ENCODE measurements around the gene TRPM7. TPM values are rescaled to one million over a fixed set of nuclear protein-coding genes. Genes with fewer than 3 reads are reported as not detected.

The TRPM7 gene
- total and polyA plus RNA-seq, 2 of the 13 experiments (the other 11 are each of a cell fraction or from before 2014, with no cell fraction given) = 11.0 to 36.0 TPM

GRCh38 chr15:50718700-50719125 lies 32.1 kb upstream of the TRPM7 start (continued):
- no peak for TF ChIP-seq ZNF446 (CRISPR knock-in tag; IDR thresholded peaks at IDR 0.05)
- peak; percentile 93 for TF ChIP-seq ZNF317 (CRISPR knock-in tag; IDR thresholded peaks at IDR 0.05)
- peak; percentile 56; the same call in 1 of the 2 replicates for TF ChIP-seq EHMT2 (IDR thresholded peaks at IDR 0.05; ENCODE audit: borderline replicate concordance, low read depth, low read length)
- TF ChIP-seq SRSF4 (IDR thresholded peaks at IDR 0.05; ENCODE audit: low read depth, low read length, poor library complexity, severe bottlenecking) = no peak
- TF ChIP-seq MXD1 (CRISPR knock-in tag; IDR thresholded peaks at IDR 0.05) = no peak
- no peak for TF ChIP-seq ZNF432 (CRISPR knock-in tag; IDR thresholded peaks at IDR 0.05; ENCODE audit: borderline replicate concordance)
- TF ChIP-seq ERF (CRISPR knock-in tag; IDR thresholded peaks at IDR 0.05) = peak; percentile 82
- TF ChIP-seq E2F1 (CRISPR knock-in tag; IDR thresholded peaks at IDR 0.05) = 0 out of 2 replicates have a peak, but pooled peaks have one; percentile 42
- no peak for TF ChIP-seq BCL3 (CRISPR knock-in tag; IDR thresholded peaks at IDR 0.05)
- no peak for TF ChIP-seq ARNT2 (CRISPR knock-in tag; IDR thresholded peaks at IDR 0.05; ENCODE audit: low read depth)
- no peak for TF ChIP-seq NR1H2 (CRISPR knock-in tag; IDR thresholded peaks at IDR 0.05; ENCODE audit: borderline replicate concordance, low read depth)
- no peak for TF ChIP-seq ZNF562 (CRISPR knock-in tag; IDR thresholded peaks at IDR 0.05; ENCODE audit: borderline replicate concordance)
- no peak for TF ChIP-seq MYC (CRISPR knock-in tag; IDR thresholded peaks at IDR 0.05; ENCODE audit: borderline replicate concordance)
- no peak for TF ChIP-seq TERF1 (CRISPR knock-in tag; IDR thresholded peaks at IDR 0.05)
- TF ChIP-seq ZNF777 (CRISPR knock-in tag; IDR thresholded peaks at IDR 0.05) = no peak
- 0 out of 2 replicates have a peak, but pooled peaks have one; percentile 32 for TF ChIP-seq CREB3 (CRISPR knock-in tag; IDR thresholded peaks at IDR 0.05)
- TF ChIP-seq ZNF720 (CRISPR knock-in tag; IDR thresholded peaks at IDR 0.05) = no peak
- TF ChIP-seq IRF2 (CRISPR knock-in tag; IDR thresholded peaks at IDR 0.05) = peak; percentile 85
- no peak for TF ChIP-seq SRSF1 (optimal IDR thresholded peaks at IDR 0.05; ENCODE audit: low read depth, low read length)
- TF ChIP-seq ZFP91 (CRISPR knock-in tag; IDR thresholded peaks at IDR 0.05; ENCODE audit: borderline replicate concordance) = no peak
- peak; percentile 75 for TF ChIP-seq SMAD3 (CRISPR knock-in tag; IDR thresholded peaks at IDR 0.05)
- no peak for TF ChIP-seq ZNF326 (CRISPR knock-in tag; IDR thresholded peaks at IDR 0.05; ENCODE audit: borderline replicate concordance)
- no peak for TF ChIP-seq SOX6 (IDR thresholded peaks at IDR 0.05)
- TF ChIP-seq SOX6 (CRISPR knock-in tag; IDR thresholded peaks at IDR 0.05) = peak; percentile 92
- TF ChIP-seq ZNF589 (CRISPR knock-in tag; conservative IDR thresholded peaks at IDR 0.05) = no peak
